ENCODE data around the gene C5AR1.

DNA sequence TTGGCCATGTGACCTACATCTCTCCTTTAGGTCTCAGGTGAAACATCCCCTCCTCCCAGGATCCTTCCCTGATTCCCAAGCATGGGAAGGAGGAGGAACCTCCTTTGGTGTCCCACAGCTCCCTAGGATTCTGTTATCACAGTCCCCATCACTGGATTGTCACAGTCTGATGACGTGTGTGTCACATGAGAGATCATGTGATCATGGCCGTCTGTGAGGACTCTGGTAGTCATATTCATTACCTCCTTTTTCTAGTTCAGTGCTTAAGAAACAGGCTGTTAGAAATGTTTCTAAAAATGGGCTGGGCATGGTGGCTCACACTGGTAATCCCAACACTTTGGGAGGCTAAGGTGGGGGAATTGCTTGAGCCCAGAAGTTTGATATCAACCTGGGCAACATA lies 42.4 kb downstream of the C5AR1 start:
- TF ChIP-seq, protein P1, sequence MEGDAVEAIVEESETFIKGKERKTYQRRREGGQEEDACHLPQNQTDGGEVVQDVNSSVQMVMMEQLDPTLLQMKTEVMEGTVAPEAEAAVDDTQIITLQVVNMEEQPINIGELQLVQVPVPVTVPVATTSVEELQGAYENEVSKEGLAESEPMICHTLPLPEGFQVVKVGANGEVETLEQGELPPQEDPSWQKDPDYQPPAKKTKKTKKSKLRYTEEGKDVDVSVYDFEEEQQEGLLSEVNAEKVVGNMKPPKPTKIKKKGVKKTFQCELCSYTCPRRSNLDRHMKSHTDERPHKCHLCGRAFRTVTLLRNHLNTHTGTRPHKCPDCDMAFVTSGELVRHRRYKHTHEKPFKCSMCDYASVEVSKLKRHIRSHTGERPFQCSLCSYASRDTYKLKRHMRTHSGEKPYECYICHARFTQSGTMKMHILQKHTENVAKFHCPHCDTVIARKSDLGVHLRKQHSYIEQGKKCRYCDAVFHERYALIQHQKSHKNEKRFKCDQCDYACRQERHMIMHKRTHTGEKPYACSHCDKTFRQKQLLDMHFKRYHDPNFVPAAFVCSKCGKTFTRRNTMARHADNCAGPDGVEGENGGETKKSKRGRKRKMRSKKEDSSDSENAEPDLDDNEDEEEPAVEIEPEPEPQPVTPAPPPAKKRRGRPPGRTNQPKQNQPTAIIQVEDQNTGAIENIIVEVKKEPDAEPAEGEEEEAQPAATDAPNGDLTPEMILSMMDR (IDR thresholded peaks at IDR 0.05): no peak
- TF ChIP-seq POLR2A (IDR thresholded peaks at IDR 0.05): no peak

All from Peyer's patch (tissue), 4 donors.